Body of pancreas (tissue), 4 donors: Measurements from ENCODE around the gene CAMK2G.

Source experiments
- CTCF ChIP-seq, 7 experiments: fragments of 450-650 bp in 4 of 7; fragments of 200-600 bp in 3 of 7; sonication (generic) in 3 of 7; IDR thresholded peaks; one replicate each; pipeline ENCODE4 v1.5.1; 2016 to 2019; ENCODE audit warnings: antibody characterized with exemption in 7 of 7
- POLR2A ChIP-seq, 3 donors: fragments of 450-650 bp; IDR thresholded peaks; one replicate each; pipeline ENCODE4 v1.6.1; 2016; ENCODE audit warnings: antibody characterized with exemption in 3 of 3, mild to moderate bottlenecking in 2 of 3

GRCh38 chr10:73847031-73847430 is 27.3 kb downstream of the CAMK2G start:
- no peak for TF ChIP-seq CTCF (IDR thresholded peaks at IDR 0.05)
- TF ChIP-seq POLR2A (IDR thresholded peaks at IDR 0.05), result no peak
